ENCODE measurements around the gene DUSP8.
"Not testable (repeated sequence)": the region's sequence is repeated elsewhere in the genome, so short reads cannot be mapped to it uniquely, and the experiment has no call there.

Gene DUSP8

DNA sequence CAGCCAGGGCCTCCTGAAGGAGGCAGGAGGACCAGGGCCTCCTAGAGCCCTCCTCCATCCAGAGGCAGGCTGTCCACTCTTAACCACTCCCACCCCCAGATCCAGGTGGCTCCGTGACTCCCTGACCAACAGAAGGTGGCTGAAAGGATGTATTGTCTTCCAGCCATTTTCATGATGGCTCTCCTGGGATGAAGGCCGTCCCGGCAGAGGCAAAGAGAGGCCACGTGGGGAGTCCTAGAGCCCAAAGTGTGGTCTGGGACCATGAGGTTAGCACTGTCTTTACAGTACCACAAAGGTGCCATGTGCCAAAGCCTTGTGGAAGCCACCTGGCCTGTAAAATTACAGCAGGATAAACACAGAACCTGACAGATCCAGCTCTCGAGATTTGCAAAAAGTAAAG lies 42.3 kb downstream of the DUSP8 start:
- DNase-seq: no peak

DNA sequence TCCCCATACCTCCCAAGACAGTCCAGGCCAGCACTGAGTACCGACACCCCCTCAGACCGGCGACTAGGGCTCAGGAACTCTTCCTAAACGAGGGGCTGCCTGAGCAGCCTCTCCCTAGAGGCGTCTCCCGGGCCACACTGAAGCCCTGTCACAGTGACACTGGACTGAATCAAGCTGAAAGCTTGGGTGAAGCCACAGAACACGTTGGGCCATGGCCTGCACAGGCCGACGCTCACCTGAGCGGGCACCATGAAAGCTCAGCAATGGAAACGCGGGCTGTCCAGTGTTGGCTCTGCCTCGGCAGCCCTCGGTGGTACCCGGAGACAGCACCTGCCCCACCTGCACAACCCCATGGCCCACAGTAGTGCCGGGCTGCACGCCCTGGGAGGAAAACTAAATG lies 42.8 kb downstream of the DUSP8 start:
- no peak for DNase-seq

DNA sequence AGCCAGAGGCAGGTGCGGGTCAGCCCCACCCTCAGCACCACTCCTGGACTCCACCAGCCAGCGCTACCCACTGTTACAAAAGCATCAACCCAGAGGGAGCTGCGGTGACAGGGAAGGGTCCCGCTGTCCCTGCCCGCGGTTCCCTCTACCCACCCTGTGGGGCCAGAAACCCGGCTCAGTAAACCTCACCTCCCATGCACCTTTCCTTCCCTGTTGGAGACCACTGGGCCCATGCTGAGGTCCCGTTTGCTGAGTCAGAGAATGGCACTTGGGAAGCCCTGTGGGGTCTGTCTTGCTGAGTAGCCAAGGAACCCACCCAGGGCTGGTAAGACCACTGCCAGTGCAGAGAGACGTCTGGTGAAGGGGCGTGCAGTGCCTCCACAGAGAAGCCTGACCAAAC lies 43.4 kb downstream of the DUSP8 start:
- no peak for DNase-seq

DNA sequence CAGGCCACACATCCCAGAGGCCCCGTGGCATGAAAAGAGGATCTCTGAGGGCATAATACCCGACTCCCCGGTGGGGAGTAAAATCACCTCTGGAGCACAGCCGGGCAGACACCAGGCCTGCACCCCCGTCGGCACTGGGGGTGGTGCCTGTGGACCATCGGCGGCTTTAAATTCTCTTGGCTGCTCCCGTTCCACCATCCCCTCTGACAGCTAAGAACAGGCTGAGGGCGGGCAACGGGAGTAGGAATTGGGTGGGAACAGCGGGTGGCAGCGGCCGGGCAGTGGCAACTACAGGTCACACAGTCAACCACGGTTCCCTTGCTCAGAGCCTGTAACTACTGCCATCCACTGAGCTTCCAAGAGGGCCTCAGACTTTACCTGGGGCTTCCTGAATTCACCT lies 45.3 kb downstream of the DUSP8 start:
- DNase-seq: no peak

DNA sequence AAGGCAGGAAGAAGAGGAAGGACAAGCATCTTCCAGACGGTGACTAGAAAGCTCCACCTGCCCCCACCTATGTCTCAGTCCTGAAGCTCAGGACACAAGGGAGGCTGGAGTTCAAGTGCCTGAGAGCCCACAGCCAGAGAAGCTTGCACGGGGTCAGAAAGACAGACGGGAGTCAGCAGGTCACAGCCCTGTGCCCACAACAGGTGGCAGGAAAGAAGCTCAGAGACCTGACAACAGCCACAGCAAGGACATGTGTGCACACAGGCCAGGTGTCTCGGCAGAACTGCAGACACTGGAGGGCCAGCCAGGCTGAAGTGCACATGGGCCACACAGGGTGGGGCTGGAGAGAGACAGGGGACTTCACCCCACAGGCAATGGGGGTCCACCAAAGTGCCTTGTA lies 48.3 kb downstream of the DUSP8 start:
- no peak for DNase-seq

DNA sequence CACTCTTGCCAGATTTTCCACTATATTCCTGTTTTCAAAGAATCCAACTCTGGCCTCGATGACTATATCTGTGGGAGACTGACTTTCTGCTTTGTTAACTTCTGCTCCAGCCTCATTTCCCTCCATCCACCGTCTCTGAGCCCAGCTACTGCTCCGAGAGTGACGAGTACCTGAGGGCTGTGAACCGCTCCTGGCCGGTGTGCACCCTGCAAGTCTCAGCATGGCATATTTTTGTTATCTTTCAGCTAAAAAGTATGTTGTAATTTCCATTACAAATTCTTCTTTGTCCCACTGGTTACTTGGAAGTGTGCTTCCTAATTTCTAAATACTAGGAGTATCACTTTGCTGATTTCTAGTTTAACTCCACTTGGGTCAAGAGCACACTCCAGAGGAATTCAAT lies 49.0 kb downstream of the DUSP8 start:
- no peak for DNase-seq

DNA sequence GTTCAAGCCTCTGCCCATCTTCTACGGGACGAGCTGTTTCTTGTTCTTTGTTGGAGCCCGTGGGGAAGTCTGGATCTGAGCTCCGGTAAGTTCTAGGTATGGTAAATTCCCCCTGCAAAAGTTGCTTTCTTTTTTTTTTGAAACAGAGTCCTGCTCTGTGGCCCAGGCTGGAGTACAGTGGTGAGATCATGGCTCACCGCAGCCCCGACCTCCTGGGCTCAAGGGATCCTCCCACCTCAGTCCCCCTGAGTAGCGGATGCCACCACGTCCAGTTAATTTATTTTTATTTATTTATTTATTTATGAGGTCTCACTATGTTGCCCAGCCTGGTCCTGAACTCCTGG lies 50.0 kb downstream of the DUSP8 start:
- no peak for DNase-seq

DNA sequence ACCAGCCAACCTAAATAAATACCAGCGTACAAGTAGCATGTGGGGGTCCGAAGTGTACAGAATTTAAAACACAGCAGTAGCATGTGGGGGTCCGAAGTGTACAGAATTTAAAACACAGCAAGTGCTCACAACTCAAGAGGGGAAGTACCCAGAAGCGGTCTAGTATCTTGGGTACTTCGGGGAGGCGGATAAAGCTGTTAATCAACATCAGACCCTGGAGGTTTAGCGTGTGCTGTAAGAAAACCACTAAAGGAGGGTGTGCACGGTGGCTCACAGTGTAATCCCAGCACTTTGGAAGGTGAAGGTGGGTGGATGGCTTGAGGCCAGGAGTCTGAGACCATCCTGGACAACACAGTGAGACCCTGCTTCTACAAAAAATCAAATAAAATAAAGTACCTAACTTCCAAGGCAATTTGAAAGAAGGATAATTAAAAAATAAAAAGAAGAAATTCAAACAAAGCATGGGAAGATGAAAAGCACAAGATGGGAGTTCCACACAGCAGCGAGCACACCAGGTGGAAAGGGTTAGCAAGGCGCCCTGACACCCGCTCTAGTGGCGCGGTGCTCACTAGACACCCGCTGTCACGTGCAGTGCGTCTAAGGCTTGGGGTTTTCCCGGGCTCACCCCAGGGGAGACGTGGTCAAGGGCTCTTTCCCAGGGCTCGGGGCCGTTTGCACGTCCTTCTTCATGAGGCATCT lies 50.5 kb downstream of the DUSP8 start:
- DNase-seq: no peak

DNA sequence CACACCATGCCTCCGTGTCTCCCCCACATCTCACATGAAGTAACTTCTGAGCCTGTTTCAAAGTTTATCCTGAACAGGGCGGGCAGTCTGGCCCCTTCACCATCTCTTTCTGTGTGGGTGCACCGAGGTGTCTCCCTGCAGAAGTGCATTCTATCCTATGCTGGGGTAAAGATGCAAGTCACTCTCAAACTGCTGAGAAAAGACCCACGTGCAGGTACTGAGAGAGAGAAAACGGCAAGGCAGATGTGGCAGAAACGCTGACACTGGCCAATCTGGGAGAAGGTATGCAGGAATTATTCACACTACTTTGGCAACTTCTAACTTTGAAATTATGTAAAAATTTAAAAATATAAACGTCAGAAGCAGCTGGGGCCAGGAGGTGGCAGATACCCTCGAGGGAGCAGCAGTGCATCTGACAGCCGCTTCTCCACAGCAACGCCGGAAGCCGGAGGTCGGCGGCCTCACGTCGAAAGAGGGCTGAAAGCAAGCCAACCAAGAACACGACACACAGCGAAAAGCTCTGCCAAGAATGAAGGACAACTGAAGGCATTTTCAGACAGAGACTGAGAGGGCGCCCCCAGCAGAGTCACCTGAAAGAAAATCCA lies 51.3 kb downstream of the DUSP8 start:
- no peak for DNase-seq

DNA sequence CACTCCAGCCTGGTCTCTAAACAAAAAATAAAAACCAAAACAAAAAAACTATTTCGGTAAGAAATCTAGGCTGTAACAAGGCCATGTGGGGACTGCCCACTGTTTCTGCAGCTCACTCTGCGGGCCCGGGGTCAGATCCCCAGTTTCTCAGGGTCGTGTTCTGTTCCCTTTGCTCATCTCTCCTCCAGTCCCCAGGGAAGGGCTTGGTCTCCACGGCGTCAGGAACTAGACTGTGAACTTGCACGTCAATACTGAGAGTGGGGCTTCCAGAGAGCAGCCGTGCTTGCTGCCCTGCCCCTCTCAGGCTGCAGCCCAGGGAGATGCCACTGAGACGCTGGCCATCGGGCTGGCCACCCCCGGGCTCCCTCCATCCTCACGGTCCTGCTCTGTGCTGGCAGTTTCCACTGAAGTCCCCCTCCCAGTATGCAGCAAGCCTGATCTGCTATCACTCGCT lies 51.8 kb downstream of the DUSP8 start:
- no peak for DNase-seq

DNA sequence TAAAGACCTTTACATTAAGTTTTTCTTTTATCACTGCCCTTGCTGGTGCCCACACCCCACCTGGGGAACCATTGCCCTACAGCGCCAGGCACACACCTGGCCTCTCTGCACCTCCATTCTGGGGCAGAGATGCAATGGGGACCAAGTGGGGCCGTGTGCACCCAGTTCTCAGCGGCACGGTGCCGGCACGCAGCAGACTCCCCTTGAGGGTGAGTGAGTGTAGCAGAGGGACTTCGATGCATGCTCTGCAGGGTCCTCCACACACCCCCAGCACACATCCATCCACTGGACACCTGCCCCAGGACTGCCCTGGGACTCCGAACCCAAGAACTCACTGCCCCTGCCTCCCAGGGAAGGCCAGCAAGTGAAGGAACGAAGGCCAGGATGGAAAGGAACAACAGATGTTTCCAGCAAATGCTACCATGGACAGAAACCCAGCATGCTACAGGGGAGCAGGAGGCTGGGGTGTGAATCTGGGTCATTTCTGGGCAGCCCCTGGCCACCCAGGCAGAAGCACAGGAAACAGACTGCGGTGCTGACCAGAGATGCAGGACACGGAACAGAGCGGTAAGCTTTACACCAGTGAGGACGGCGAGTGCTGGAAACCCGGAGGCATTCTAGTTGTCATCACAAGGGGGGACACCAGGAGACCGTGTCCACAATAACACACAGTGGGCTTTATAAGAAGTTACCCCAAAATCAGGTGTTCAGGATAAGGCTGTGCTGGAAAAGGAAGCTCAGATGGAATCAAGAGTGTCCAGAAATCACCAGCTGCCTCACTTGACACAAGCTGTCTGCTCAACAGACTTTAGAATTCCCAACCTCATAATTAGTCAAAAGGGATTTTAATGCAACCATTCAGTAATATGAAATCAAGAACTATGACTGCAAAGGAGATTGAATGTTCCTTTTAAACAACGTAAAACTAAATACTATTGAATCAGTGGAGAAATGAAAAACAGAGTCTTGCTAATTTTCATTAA lies 52.8 kb downstream of the DUSP8 start:
- DNase-seq: no peak

DNA sequence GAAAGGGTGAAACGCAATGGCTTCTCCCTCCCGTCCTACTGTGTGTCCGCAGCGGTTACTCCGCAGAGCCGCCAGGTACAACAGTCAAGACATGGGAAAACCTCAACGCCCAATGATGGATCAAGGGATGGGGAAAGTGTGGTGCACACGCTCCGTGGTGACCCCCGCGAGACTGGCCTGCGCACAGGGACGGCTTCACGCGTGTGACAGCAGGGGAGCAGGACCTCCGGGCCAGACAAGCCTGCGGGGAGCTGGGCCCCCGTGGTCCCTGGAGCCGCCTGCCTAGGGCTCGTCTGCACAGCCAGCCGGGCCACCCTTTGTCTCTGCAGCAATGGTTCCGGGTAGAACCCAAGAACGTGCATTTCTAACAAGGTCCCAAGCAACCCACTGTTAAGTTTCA lies 53.8 kb downstream of the DUSP8 start:
- DNase-seq: no peak

DNA sequence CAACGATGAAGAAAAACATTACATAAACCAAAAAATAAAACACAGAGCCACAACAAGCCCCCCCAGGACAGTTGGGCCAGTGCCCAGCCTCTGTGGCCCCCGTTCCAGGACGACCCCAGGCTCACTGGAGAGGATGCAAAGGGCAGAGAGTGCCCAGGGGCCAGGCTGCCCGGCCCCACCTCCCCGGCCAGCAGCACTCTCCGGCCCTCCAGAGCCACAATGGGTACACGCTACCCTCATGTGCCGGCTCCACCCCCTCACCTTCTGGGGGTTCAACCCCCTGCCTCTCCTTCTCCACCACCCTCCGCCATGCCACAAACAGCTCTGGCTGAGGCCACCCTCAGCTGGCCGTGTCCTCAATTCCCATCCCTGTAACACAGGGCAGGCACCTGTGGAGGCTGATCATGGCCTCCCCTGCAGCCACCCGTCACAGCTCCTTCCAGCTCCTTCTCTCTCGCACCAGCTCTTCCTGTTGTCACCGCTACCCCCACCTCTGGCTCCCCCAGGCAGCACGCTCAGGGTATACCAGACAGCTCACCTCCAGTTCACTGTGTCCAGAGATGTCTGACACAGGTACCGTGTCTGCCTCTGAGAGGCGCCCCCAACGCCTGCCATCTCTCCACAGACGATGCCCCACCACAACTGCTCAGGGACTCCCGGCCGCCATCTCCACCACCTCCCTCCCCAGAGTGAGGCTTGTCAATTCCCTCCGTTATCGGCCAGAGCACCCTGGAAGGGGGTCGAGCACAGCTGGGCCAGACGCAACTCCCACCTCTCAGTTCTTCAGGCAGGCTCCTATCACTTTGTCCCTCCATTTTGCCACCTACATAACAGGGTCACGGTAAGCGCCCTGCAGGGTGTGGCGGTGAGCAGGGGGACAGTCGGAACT lies 54.7 kb downstream of the DUSP8 start:
- no peak for DNase-seq

DNA sequence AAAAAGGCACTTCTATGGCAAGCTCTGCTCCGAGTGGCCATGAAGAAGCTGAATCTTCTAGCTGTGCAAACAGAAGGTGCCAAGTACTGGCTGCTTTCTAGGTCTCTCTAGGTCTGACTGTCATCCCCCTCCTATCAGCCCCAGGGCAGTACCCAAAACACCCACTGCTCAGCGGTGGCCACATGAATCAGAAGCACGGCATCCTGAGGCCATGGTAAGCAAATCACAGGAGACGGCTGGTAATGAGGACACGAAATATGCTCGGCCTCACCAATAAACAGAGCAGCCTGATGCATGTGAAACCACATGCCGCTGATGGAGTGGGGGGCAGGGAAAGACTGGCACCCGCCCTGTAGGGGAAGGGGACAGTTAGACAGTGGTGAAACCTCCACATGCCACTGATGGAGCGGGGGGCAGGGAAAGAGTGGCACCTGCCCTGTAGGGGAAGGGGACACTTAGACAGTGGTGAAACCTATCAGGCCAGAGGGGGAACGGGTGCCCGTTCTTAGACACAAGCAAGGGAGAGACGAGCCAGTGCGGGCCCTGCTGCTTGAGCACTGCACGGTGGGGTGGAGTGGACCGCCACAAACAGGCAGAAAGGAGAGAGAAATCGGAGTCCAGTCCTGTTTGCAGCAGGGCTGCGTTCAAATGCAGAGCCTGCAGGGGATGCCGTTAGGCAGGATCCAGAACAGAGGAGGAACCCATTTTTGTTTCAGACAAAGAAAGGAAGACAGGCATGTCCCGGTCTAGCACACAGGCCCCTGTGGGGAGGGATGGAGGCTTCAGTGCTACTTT lies 55.6 kb downstream of the DUSP8 start:
- no peak for DNase-seq

DNA sequence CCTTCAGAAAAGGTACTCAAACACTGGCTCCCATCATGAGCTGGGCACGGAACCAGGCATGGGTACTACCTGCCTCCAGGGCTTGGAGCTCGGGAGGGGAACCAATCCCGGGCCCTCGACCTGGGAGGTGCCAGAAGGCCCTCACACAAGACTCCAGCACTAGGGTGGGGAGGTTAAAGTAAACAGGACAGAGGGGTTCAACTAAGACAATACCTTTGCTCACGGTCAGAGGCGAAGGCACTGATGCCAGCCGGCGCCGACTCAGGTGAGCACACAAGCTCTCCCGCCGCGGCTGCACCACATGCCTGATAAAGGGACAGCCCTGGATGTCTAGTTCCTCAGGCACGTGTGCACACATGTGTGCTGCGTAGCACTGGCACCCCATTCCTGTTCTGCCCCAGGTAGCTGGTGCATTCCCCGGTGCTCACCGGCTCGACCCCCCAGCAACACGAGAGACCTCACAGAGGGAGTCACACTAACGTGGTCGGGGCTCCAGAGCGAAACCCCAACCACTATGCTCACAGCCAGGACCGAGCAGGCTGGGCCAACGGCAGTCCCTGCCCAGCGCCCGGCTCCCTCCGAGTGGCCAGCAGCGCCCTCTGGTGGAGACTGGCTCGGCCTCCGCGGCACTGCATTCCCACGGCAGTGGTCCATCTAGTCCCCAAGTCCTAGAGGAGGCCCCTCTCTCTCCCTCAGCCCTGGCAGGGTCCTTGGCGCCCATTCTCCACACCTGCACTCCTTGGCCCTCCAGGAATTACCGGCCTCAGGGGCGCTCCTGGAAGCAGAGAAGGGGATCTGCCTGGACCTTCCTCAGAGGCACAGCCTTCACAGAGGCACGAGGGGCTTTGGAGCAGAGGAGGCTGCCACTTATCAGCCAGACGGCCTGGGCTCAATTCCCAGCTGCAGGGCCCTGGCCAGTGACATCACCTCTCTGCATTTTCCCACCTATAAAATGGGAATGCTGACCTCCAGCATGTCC lies 56.7 kb downstream of the DUSP8 start:
- DNase-seq: peak; percentile 39

DNA sequence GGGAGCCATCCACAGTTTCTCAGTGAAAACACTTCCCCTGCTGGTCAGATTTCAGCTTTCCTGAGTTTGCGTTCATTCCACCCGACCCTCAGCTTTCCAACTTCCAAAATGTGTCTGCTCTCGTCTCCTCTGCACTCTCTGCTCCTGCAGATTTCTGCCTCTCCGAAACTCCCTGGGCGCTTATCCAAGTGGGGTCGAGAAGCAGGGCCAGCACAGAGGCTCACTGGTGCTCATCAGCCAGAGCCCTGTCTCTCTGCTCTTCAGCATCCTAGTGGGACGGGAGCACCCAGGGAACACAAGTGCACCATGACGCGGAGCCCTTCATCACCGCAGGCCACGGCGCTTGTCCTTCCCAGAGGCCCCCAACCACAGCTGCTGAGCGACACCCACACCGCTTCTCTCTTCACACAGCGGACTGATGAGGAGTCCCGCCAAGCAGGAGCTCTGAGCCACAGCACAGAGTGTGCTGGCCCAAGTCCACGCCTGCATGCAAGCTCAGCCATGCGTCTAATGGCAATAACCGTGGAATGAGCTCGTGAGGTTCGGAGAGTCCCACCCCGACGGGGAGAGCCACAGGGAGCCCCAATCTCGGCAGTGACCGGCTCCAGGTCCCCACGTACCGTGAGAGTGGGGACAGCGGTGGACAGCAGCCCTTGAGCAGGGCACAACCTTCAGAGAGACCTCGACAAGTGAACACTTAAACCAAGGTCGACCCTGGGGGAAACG lies 57.6 kb downstream of the DUSP8 start:
- DNase-seq: no peak

DNA sequence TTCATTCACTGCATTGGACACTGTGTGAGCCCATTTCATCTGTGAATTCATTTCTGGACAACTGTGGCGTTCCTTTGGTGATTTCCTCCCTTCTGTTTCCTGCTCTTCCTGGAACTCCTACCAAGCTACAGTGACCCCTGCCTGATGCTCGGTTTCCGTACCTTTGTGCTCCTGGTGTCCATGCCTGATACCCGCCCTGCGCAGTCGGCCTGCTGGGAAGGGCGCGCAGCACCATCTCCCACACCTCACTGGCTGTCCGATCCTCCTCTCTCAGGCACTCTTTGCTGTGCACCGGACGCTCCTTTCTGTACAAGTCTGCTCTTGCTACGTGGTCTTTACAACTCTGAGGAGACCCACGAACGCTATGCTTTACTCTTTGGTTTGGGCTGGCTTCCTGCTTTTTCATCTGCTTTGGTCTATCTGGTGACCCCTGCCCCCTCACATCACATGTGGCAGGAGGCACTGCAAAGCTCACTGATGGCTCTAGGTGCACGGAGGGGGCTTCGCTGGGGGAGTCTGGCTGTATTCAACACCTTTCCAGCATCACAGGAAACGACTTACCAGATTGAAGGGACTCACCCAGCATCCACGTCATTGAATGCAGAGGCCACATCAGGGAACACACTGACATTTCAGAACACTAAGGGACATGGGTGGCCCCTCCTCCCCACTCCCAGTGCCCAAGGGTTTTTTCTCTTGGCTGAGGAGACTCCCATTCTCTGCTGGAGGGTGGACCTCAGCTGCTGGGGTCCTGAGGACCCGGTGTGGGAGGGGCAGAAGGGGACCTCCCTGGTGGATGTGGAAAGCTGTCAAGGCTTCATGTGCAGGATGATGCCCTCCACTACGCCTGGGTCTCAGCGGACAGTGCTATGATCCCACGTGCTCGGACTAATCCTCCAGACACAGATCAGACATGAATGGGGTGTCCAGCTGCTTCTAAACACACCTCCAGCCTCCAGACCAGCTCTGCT lies 58.5 kb downstream of the DUSP8 start:
- DNase-seq: no peak

DNA sequence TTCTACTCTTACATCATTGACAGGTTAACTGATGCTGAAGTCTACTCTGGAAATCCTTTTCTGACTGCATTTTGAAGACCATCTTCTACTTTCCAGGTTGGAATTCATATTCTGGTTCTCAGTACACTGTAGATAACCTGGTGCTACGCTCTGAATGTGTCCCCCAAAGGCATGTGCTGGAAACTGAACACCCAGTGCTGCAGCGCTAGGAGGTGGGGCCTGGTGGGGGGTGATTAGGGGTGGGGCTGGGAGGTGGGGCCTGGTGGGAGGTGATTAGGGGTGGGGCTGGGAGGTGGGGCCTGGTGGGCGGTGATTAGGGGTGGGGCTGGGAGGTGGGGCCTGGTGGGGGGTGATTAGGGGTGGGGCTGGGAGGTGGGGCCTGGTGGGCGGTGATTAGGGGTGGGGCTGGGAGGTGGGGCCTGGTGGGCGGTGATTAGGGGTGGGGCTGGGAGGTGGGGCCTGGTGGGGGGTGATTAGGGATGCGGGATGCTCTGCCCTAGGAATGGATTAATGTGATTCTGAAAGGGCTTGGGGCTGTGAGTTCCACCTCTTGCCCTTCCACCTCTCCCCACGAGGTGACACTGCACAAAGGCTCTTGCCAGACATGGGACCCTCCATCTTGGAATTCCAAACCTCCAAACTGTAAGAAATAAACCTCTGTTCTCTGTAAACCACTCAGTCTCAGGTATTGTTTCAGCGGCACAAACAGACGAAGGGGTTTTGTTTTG lies 59.4 kb downstream of the DUSP8 start:
- not testable (repeated sequence) for DNase-seq

Measured in HCEC 1CT (cell line).